Hematopoietic multipotent progenitor cell treated with erythropoietin and hydrocortisone succinate and interleukin-3 and kit ligand, for 8 days (in vitro differentiated cells): Measurements from ENCODE around the gene RABGAP1.

Source experiments
- DNase-seq: peaks from one replicate; pipeline ENCODE4 v3.0.0-alpha.2; 2015

RABGAP1 gene

DNA sequence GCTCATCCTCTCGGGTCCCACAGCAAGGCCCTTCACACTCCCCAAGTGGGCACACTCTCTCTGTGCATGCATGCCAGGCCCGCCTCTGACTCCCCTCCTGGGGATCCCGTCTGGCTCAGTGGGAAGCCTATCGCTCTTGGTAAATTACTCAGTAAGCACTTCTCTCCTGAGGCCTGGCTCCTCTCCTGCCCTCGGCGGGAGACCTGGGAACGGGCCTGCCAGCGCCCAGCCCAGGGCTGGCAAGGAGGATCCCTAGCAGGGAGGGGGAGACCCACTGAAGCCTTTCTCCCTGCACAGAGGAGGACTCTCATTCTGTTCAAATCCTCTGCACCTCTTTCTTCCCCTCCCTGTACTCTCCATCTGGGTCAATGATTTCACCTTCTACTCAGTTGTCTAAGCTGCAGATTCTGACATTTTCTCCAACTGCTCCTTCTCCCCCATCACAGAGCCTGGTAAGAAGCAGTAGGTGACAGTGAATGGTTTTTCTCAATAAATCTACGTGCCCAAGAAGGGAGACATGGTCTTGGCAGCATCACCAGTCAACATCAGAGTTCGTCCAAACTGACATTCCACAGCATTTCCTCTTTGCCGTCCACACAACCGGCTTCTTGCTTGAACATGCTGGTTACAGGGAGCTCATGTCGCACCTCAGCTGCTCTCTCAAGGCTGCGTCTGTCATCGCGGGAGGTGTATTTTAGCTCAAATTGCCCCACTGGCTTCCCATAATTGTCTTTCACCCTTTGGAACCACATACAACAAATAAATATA lies 174.5 kb downstream of the RABGAP1 start:
- DNase-seq, result no peak

DNA sequence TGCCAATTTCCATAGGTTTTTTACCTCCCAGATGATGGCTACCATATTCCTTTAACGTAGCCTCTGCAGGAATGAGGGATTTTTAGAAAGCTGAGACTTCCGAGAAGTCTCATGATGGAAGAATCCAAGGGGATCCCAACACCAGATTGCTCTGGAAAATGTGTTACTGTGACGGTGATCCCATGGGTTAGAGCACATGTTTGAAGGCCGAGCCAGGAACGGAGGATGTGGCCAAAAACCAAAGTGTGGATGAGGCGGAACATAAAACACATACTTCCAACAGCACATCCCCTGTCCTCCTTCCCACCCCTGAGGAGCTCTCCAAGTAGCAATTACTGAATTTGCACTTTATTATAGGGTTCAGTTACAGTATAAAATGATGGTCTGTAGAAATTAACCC lies 175.2 kb downstream of the RABGAP1 start:
- DNase-seq, result no peak

DNA sequence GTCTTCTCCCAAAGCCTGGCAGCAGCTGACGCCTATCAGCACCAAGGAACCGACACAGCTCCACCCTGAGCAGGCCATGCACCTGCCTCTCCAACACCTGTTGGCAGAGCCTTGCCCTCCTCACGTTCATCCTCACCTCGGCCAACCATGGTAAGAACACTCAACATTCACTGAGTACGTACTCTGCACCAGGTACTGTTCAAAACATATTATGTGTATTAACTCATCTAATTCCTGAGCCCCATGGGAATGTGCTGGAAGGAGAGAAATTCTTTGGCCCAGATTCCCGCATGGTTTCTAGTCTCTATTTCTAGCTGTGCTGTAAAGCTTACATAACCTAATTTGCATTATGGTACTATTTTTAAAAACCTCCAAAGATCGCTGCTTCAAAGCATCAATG lies 178.7 kb downstream of the RABGAP1 start:
- DNase-seq, result no peak

DNA sequence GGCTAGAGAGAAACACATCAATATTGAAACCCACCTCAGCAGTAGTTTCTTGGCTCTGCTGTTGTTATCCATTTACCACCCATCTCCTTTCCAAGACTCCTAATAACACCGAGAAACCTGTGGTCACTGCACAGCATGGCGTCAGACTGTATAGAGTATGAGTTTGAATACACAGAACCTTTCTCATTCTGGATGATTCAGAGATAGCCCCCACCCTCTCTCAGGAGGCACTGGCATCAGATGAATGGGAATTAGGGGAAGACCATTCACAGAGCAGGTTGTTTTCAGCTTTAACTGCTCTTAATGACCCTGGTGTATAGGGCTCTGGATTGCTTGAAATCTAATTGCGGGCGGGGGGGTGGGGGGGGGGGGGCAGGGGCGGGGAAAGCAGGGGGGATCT lies 179.3 kb downstream of the RABGAP1 start:
- no peak for DNase-seq

DNA sequence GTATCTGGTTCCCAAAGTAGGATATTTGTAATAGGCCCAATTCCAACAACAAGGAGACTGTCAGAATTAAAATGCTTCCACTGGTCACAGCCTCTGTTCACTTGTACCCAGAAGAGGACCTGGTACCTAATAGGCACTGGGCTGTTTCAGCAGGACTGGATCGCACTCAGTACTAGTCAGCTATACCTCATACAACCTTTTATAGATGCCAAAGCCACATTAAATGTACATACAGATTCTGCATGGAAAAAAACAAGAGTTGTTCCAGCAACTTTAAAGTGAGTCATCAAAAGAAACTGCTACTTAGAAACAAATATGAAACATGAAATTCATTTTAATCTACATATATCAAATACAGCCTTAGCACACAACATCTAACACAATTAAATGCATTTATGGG lies 180.1 kb downstream of the RABGAP1 start:
- DNase-seq, result no peak

DNA sequence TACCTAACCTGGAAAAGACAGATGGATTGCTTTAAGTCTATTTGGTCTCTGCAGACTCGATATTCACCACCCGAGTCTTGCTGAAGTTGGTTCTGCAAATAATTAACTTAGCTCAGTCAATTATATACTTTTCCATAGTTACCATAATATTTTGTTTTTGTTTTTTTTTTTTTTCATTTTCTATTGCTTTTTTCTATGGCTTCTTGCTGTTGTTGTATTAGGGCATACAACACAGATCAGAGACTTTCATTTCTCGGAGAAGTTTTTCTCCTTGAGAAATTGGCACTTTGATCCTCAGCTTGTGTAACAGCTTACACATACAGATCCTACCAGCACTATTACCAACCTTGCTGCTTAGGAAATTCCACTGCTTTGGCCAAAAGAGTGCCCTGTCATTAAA lies 180.6 kb downstream of the RABGAP1 start:
- DNase-seq, result no peak

DNA sequence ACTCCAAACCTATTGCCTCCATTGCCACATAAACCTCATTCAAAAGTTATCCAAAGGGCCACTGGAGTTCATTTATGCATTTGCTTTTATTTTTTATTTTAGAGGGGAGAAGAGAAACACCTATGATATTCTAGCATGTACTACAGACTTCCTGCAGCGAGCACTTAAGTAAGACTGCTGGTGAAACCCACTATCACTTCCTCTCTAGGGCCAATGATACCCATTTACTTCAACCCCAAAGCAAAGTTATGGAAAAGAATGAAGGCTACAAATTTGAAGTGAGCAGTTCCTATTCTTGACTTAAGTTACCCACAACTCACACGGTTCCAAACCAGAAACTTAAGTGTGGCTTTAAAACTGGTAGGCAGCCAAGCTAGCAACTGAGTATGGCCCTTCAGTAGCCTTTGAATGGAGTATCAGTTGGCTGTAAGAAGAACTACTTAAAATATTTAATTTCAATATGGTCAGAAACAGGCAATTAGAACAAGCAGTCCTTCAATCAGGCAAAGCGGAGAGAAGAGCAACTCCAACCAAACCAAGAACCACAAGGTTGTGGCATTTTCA lies 186.8 kb downstream of the RABGAP1 start:
- DNase-seq, result no peak

DNA sequence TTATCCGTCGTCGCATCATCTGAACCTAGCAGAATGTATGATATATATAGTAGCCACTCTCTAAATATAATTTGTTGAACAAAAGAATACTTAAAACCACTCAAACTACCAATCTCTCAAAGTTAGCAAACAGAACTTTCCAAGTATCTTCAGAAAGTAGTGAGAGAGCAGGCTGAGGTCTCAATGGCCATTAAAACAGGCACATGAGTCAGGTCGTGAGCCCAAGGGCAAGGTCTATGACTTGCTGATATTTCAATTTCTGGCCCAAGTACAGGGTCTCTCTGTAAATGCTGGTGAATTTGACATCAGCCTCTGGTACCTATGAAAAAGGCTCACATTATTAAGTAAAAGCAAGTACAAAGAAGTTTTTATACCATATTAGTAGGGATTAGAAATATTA lies 187.8 kb downstream of the RABGAP1 start:
- DNase-seq, result no peak

DNA sequence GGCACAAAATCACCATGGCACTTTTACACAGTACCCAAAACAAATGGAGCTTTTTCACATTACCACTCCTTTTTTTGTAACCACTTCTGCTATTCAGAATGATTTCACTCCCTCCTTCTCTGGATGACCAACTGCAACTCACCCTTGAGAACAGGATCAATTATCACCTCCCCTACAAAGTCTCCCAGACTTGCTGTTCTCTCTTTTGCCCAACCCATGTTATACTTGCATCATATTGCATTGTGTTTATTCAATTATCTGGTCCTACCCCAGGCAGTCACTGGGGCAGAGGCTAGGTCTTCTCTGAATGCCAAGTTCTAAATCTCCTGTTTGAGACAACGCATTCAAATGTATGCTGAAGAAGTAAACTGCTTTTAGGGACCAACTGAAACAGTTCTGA lies 188.6 kb downstream of the RABGAP1 start:
- no peak for DNase-seq

DNA sequence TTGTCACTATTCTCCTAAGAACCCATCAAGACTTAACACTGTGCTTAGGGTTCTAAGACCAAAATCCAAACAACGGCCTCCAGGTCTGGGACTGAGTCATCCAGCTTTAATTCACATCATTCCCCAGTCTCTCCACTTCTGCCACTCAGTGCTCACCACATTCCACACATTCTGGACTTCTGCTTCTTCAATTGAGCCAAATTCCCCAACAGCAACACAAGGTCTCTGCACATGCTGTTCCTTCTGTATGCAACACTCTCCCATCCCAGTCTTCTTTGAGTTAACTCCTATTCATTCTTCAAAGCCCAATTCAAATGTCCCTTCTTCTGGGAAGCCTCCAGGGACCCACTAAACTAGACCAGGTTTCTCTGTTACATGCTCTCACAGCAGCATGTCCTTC lies 190.4 kb downstream of the RABGAP1 start:
- no peak for DNase-seq

DNA sequence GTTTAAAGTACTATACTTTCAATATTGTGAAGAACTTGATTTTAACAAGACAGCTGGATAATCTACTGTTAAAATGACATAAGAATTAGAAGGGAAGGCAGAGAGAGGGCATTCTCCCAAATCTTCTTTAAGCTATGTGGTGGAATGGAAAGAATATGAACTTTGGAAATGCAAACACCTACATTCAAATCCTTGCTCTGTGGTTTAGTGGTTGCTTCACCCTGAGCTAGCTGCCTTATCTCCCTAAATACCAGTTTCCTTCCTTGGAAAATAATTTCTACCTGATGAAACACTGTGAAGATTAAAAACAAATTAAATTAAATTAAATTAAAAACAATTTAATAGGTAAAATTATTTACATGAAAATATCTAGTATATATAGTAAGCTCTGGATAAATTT lies 191.2 kb downstream of the RABGAP1 start:
- DNase-seq, result no peak

DNA sequence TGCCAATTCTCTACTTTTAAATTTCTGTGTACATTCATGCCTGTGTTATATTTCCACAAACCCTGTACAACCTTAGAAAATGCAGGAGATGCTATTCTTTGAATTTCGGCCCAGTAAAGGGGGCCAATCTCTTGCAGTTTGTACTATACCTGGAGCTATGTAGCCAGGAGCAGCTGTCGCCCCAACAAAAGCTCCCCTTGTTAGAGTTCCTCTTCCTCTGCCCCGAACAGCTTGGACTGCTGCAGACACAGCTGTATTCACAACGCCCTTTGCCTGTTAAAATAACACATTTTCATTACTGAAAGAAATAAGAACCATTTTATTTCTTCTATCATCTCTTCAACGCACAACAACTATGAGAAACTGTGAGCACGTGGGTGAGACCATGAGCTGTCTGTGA lies 191.9 kb downstream of the RABGAP1 start:
- no peak for DNase-seq

DNA sequence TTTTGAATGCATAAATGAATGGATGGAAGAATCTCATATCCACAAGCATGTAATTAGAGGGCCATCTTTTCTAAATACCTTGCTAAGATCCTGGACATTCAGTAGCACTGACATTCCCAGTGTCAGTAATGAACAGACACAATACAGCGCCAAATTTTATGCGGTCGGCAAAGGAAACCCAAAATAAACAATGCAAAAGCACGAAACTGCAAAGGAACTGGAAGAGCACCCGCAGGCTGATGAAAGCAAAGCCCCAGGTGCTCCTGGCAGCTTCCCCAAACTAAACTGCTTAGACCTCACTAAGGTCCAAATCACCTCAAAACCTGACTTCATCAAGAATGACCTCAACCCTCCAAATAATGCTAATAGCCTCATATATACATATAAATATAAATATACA lies 194.6 kb downstream of the RABGAP1 start:
- no peak for DNase-seq

DNA sequence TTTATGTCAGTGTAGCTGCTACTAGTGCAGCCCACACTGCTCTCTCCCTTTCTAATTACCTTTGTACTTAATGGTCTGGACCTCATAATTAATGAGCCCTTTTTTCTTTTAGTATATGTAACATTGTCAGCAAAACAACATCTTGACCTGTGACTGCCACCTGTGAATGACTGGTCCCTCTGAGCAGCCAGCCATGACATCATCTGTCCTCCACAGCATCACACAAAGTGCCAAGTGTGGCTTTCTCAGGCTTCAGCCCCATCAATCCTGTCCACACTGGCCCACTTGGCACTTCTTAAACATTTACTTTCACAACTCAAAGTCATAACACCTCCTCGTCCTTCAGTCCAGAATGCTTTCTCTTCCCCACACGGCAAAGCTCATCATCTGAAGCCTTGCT lies 197.3 kb downstream of the RABGAP1 start:
- DNase-seq, result no peak

DNA sequence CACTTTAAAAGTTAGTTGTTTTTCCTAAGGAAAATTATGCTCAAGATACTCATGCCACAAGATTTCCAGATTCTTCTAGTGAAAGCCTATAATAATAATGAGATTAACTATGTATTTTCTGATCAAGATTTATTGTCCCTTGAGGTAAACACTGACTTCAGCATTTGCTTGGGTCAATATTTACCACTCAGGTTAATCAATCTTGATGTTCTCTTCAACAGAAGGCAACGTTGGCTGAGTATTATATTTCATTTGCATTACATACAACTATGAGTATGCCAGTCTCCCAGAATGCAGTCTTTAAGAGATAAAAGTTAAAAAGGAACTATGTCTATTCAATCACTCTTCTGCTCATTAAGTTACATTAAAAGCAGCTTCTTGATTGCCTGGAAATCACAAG lies 208.2 kb downstream of the RABGAP1 start:
- DNase-seq, result no peak

DNA sequence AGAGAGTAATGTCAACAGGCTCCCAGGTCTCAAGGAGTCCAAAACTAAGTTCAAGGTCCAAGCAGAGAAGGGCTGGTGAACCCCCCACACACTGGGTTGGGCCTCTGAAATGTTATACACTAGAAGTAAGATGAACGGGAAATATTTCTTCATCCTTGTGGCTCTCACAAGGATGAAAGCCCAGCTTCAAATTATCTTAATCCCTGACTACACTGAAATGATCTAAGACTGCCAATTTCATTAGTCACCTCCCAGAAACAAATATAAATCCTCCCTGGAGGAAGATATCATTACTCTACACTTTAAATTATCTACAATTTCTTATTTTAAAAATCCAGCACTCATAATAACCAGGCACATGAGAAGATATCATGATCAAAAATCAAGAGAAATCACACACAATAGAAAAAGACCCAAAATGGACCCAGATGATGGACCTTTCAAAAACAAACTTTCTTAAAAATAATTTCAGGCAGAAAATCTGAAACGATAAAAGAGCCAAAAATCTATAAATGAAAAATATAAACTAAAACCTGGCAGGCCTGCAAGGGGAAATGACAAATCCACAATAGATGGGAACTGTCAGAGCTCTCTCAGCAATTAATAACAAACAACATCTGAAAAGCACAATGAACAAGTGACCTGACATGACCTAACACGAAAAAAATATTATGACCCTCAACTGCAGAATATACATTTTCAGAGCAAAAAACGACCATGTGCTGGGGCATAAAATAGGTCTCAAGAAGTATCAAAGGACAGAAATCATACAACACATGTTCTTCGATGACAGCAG lies 210.1 kb downstream of the RABGAP1 start:
- no peak for DNase-seq
